K562 (cell line): ENCODE results near the gene ARFIP2. TPM values are rescaled to one million over a fixed set of nuclear protein-coding genes. Genes with fewer than 3 reads are reported as not detected.

Source experiments
- ATAC-seq: fragments of 200-7000 bp; cut with Tn5 transposase; 3 replicates; pipeline ENCODE4 v1.9.1; 2020; ENCODE audit warnings: moderate library complexity
- BruUV-seq: library from RNA; stranded (reverse); fragments of 400-500 nt; replicated peaks from 2 replicates; lab custom pipeline; 2021; lab: Mats Ljungman, UMichigan
- CTCF ChIA-PET: fragments of 300-600 bp; formaldehyde crosslinking; extraction: SDS; loops from one replicate; lab custom pipeline; 2021; ENCODE audit warnings: low intra/inter-chr PET ratio; lab: Yijun Ruan, JAX
- POLR2A ChIA-PET: fragments of 300-600, 350-650 bp; sonication (Branson Sonifier 250); formaldehyde crosslinking; extraction: SDS; loops from one replicate; lab custom pipeline; 2021; ENCODE audit warnings: antibody characterized with exemption, inconsistent platforms; lab: Yijun Ruan, JAX
- DNase-seq, 4 experiments: peaks; one replicate each; pipeline versions ENCODE4 v3.0.0 to v3.0.0-alpha.2; 2011 to 2018; ENCODE audit warnings: low spot score in 3 of 4, mixed read lengths in 3 of 4; ENCODE audit errors: extremely low read depth in 1 of 4
- FAIRE-seq: peaks from 2 replicates; lab custom pipeline; 2011; peaks lifted over from hg19 to GRCh38; lab: Jason Lieb, UNC
- H2AFZ ChIP-seq: 2 replicates; pipeline ENCODE4 v1.6.0; 2011; ENCODE audit warnings: low read depth, low read length, control low read depth, inconsistent platforms
- H3K27ac ChIP-seq: fragments of 200-600 bp; 3 replicates; pipeline ENCODE4 v1.8.0; 2011; ENCODE audit warnings: low read depth, mild to moderate bottlenecking, control low read depth, inconsistent platforms, low read length, moderate library complexity, mixed read lengths; ENCODE audit errors: extremely low read depth
- H3K27me3 ChIP-seq, 2 experiments: fragments of 300-600 bp in 1 of 2; 2 replicates in 1 of 2; 3 replicates in 1 of 2; pipeline versions ENCODE4 v1.6.0 to v1.8.0; 2011; ENCODE audit warnings: inconsistent platforms in 2 of 2, low read length in 2 of 2, mild to moderate bottlenecking in 1 of 2, mixed read lengths in 1 of 2, moderate library complexity in 1 of 2; ENCODE audit not compliant: control insufficient read depth in 2 of 2, insufficient read depth in 2 of 2
- H3K36me3 ChIP-seq: fragments of 300-600 bp; 3 replicates; pipeline ENCODE4 v1.8.0; 2011; ENCODE audit warnings: mild to moderate bottlenecking, low read length, inconsistent platforms; ENCODE audit not compliant: control insufficient read depth, insufficient read depth
- H3K4me1 ChIP-seq, 2 experiments: fragments of 200-600 bp in 1 of 2; replicated peaks in 1 of 2; 2 replicates in 1 of 2; 3 replicates in 1 of 2; pipeline versions ENCODE4 v1.5.1 to v1.8.0; 2011; ENCODE audit warnings: inconsistent platforms in 2 of 2, low read length in 2 of 2, mild to moderate bottlenecking in 1 of 2, mixed read lengths in 1 of 2, moderate library complexity in 1 of 2; ENCODE audit not compliant: control insufficient read depth in 2 of 2, insufficient read depth in 2 of 2
- H3K4me2 ChIP-seq: 2 replicates; pipeline ENCODE4 v1.6.1; 2011; ENCODE audit warnings: low read length, control low read depth, inconsistent platforms, mixed read lengths; ENCODE audit not compliant: insufficient read depth
- H3K4me3 ChIP-seq: fragments of 200-600 bp; sonication (generic), shearing (Covaris generic); 2 replicates; pipeline ENCODE4 v1.5.1; 2016; ENCODE audit warnings: control low read depth, inconsistent platforms
- H3K79me2 ChIP-seq: fragments of 200-600 bp; 3 replicates; pipeline ENCODE4 v1.8.0; 2011; ENCODE audit warnings: low read length, inconsistent platforms; ENCODE audit not compliant: control insufficient read depth, insufficient read depth
- H3K9ac ChIP-seq, 2 experiments: 2 replicates each; pipeline versions ENCODE4 v1.6.0 to v1.6.1; 2011; ENCODE audit warnings: low read depth in 2 of 2, low read length in 2 of 2, control low read depth in 1 of 2, inconsistent platforms in 1 of 2, mild to moderate bottlenecking in 1 of 2, mixed read lengths in 1 of 2; ENCODE audit not compliant: insufficient read depth in 1 of 2
- H3K9me1 ChIP-seq: one replicate; pipeline ENCODE4 v1.6.0; 2011; ENCODE audit warnings: inconsistent platforms, mild to moderate bottlenecking, low read length, moderate library complexity; ENCODE audit not compliant: control insufficient read depth, insufficient read depth
- H3K9me3 ChIP-seq: replicated peaks from 2 replicates; pipeline ENCODE4 v1.5.1; 2011; ENCODE audit warnings: low read depth, low read length, inconsistent platforms; ENCODE audit not compliant: control insufficient read depth, insufficient read depth
- H4K20me1 ChIP-seq: replicated peaks from 2 replicates; pipeline ENCODE4 v1.6.1; 2011; ENCODE audit warnings: low read length, inconsistent platforms, mixed read lengths; ENCODE audit not compliant: control insufficient read depth, insufficient read depth
- DEAF1 ChIP-seq: fragments of 450-650 bp; formaldehyde crosslinking; IDR thresholded peaks from 2 replicates; pipeline ENCODE4 v1.4.0; 2020; ENCODE audit warnings: mild to moderate bottlenecking, moderate library complexity
- DPF2 ChIP-seq: fragments of 450-650 bp; IDR thresholded peaks from 2 replicates; pipeline ENCODE4 v1.6.1; 2016
- GATAD2A ChIP-seq: fragments of 450-650 bp; IDR thresholded peaks from 2 replicates; pipeline ENCODE4 v1.6.1; 2017
- HCFC1 ChIP-seq: IDR thresholded peaks from 2 replicates; pipeline ENCODE4 v1.6.1; 2012; ENCODE audit warnings: low read depth, low read length, improper control_type of control experiment
- HDAC3 ChIP-seq: fragments of 450-650 bp; IDR thresholded peaks from 2 replicates; pipeline ENCODE4 v1.6.1; 2018; ENCODE audit warnings: borderline replicate concordance, mild to moderate bottlenecking, moderate library complexity; ENCODE audit not compliant: partially characterized antibody
- HMGXB4 ChIP-seq: sonication (generic); formaldehyde crosslinking; IDR thresholded peaks from 2 replicates; pipeline ENCODE4 v1.8.1; 2023; ENCODE audit warnings: mild to moderate bottlenecking, missing genetic modification reagents
- MXI1 ChIP-seq: IDR thresholded peaks from 2 replicates; pipeline ENCODE4 v1.6.1; 2011; ENCODE audit warnings: low read depth, mild to moderate bottlenecking, improper control_type of control experiment, low read length
- RCOR1 ChIP-seq, 2 experiments: IDR thresholded peaks; 2 replicates each; pipeline ENCODE4 v1.6.1; 2012; ENCODE audit warnings: low read depth in 2 of 2, low read length in 2 of 2, borderline replicate concordance in 1 of 2, improper control_type of control experiment in 1 of 2
- SAP30 ChIP-seq: fragments of 200-600 bp; sonication (generic); IDR thresholded peaks from 2 replicates; pipeline ENCODE4 v1.6.1; 2012; ENCODE audit warnings: borderline replicate concordance, low read depth, mild to moderate bottlenecking, moderate library complexity, low read length, control low read depth, inconsistent platforms; ENCODE audit not compliant: insufficient read depth, poor library complexity, severe bottlenecking
- ZNF561 ChIP-seq: fragments of 450-650 bp; formaldehyde crosslinking; conservative IDR thresholded peaks from 2 replicates; pipeline ENCODE4 v1.4.0; 2020; ENCODE audit warnings: mild to moderate bottlenecking, moderate library complexity
- ZZZ3 ChIP-seq: fragments of 450-650 bp; IDR thresholded peaks from 2 replicates; pipeline ENCODE4 v1.6.1; 2016; ENCODE audit warnings: antibody characterized with exemption, mild to moderate bottlenecking, moderate library complexity
- WGBS: fragments of 100-300 bp; shearing (Covaris generic); methylation state at CpG from one replicate; pipeline ENCODE4 v1.1.6; 2016; ENCODE audit warnings: low coverage, mixed read lengths; ENCODE audit not compliant: insufficient coverage; ENCODE audit errors: missing lambda C conversion rate; 5-methylcytosine and 5-hydroxymethylcytosine counted together
- in situ Hi-C: fragments of 300-500 bp; cut with MboI; formaldehyde crosslinking; loops from 4 replicates; pipeline ENCODE4 v1.15.0; 2018; ENCODE audit warnings: inconsistent platforms, mixed read lengths
- intact Hi-C: fragments of 100-400 bp; cut with micrococcal nuclease; formaldehyde crosslinking; loops from 2 replicates; pipeline ENCODE4 v1.14.2; 2022
- polyA plus RNA-seq, 8 experiments: library from polyadenylated mRNA; depleted of rRNA in 4 of 8; stranded (reverse) in 5 of 8; unstranded in 3 of 8; fragments of >200 nt; fragmentation: Nextera tagmentation in 2 of 8; fragmentation: Illumina TruSeq in 1 of 8; extraction: Ambion mirVana in 2 of 8; extraction: Trizol in 1 of 8; gene quantifications; 2 replicates each; pipeline versions ENCODE4 v1.2.1 to v1.2.3, GENCODE V29; 2011 to 2014; ENCODE audit warnings: inconsistent platforms in 1 of 8, missing spikeins in 1 of 8
- total RNA-seq, 7 experiments: library from RNA; depleted of rRNA in 6 of 7; stranded (reverse); fragments of >200 nt in 6 of 7; fragmentation: Illumina TruSeq in 2 of 7; extraction: Trizol in 2 of 7; gene quantifications; 2 replicates each; pipeline versions ENCODE4 v1.2.1 to v1.2.3, GENCODE V29; 2011 to 2021; ENCODE audit warnings: low replicate concordance in 1 of 7

The ARFIP2 gene
- total and polyA plus RNA-seq, 9 of the 15 experiments (the other 6 are each of a cell fraction or from before 2014, with no cell fraction given), result 11.8 to 74.1 (median 41.0) TPM

- no peak for ATAC-seq
- CTCF ChIA-PET, result no interaction called here
- H3K4me3 ChIP-seq, result no peak overlapping the region
- no TSS peak for BruUV-seq
- WGBS, result 84% methylated on average over 3 of the region's 3 CpGs
- no peak overlapping the region for H3K4me2 ChIP-seq
- H3K9me3 ChIP-seq, result no peaks in the 10 kb centered on the region
- no peaks in the 10 kb centered on the region for H3K27me3 ChIP-seq
- peaks cover 3% of the 10 kb centered on the region; the same call in 1 of the 2 replicates for H4K20me1 ChIP-seq
- in situ Hi-C loops (no loop called here), intact Hi-C loops (no loop called here)
- no peak overlapping the region for H3K9ac ChIP-seq
- no peak for TF ChIP-seq ZNF561 (CRISPR knock-in tag)
- no peak for TF ChIP-seq MXI1
- no peak for TF ChIP-seq HDAC3
- no peak for TF ChIP-seq HMGXB4
- TF ChIP-seq SAP30, result no peak
- TF ChIP-seq DPF2, result no peak
- TF ChIP-seq DEAF1 (CRISPR knock-in tag), result no peak
- no peak for TF ChIP-seq GATAD2A
- no peak for TF ChIP-seq ZZZ3
- no peak for TF ChIP-seq RCOR1 (IDR thresholded peaks at IDR 0.05; ENCODE audit: borderline replicate concordance in 1 of 2, low read depth in 2 of 2, low read length in 2 of 2)
- no peak for TF ChIP-seq HCFC1
- H3K36me3 ChIP-seq, result peaks cover 40% of the 10 kb centered on the region; the same call in 2 of the 3 replicates
- no peak for DNase-seq
- no peak overlapping the region for H3K27ac ChIP-seq
- H3K9me1 ChIP-seq, result no peaks in the 10 kb centered on the region
- no peak overlapping the region for H2AFZ ChIP-seq
- no peaks in the 10 kb centered on the region for H3K4me1 ChIP-seq
- no peak for FAIRE-seq
- POLR2A ChIA-PET, result interaction anchor here (0.6 to 5.1 kb wide), 2 partner anchors 14 to 29 kb away, joined by 4 to 33 read pairs; no protein-coding TSS in a partner anchor
- no peaks in the 10 kb centered on the region for H3K79me2 ChIP-seq
Observed at GRCh38 chr11:6502382-6502781, 21.3 kb upstream of the ARFIP2 start.
